HG03097 (cell line): ENCODE data around the gene KCNAB2.

Experiments
- ATAC-seq: cut with Tn5 transposase; IDR thresholded peaks from one replicate; pipeline ENCODE4 v1.9.1; 2021; ENCODE audit not compliant: unreplicated experiment, low FRiP score

Gene KCNAB2

DNA sequence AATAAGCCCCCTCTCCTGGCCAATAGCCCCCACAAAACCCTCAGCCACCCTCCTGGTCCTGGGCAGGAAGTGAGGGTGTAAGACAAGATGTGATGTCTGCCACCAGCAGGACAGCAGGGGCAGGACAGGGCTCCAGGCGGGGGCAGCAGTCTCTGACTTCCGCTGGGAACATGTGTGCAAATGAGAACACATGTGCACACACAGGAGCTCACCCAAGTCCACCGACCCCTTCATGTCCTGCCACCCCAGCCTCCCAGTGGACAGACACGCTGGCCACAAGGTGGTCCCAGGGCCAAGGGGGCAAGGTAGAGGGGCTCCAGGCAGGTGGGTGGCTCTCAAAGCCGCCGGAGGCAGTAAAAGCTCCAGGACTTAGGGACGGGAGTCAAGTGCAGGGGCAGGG is 60.1 kb downstream of the KCNAB2 start:
- no peak for ATAC-seq

DNA sequence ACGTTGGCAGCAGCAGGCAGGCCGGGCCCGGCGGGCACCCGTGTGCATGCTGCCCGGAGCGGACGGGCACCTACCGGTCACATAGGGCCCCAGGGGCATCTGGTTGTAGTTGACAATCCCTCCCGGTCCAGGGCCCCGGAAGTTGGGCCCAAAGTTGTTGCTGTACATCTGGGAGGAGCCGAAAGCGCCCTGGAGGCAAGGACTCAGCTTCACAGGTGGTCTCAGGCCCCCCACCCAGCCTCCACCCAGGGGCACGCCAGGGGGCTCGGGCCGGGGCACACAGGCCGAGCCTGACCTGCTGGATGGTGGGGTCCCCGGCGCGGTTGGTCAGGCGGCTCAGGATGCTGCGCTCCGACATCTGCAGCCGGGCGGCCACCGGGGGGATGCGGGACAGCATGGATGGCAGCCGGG is 60.6 kb downstream of the KCNAB2 start:
- ATAC-seq = no peak

DNA sequence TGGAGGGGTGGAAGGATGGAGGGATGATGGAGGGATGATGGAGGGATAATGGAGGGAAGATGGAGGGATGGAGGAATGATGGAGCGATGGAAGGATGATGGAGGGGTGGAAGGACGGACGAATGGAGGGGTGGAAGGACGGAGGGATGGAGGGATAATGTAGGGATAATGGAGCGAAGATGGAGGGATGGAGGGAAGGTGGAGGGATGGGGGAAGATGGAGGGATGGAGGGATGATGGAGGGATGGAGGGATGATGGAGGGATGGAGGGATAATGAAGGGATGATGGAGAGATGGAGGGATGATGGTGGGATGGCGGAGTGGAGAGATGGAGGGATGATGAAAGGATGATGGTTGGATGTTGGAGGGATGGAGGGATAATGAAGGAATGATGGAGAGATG is 61.3 kb downstream of the KCNAB2 start:
- ATAC-seq = no peak

DNA sequence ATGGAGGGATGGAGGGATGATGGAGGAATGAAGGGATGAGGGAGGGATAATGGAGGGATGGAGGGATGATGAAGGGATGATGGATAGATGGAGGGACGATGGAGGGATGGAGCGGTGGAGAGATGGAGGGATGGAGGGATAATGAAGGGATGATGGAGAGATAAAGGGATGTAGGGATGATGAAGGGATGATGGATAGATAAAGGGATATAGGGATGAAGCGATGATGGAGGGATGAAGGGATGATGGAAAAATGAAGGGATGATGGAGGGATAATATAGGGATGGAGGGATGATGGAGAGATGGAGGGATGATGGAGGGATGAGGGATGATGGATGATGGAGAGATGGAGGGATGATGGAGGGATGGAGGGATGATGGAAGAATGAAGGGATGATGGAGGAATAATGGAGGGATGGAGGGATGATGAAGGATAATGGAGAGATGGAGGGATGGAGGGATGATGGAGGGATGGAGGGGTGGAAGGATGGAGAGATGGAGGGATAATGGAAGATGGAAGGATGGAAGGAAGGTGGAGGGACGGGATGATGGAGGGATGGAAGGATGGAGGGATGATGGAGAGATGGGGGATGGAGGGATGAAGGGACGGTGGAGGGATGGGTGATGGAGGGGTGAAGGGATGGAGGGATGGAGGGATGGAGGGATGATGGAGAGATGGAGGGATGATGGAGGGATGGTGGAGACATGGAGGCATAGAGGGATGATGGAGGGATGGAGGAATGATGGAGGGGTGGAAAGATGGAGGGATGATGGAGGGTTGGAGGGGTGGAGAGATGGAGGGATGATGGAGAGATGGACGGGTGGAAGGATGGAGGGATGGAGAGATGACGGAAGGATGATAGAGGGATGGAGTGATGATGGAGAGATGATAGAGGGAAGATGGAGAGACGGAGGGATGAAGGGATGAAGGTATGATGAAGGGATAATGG is 62.0 kb downstream of the KCNAB2 start:
- no peak for ATAC-seq

DNA sequence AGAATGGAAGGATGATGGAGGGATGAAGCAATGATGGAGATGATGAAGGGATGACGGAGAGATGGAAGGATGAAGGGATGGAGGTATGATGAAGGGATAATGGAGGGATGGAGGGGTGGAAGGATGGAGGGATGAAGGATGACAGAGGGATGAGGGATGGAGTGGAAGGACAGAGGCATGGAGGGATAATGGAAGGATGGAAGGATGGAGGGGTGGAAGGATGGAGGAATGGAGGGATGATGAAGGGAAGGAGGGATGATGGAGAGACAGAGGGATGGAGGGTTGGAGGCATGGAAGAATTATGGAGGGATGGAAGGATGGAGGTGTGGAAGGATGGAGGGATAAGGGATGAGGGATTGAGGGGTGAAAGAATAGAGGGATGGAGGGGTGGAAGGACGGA is 62.8 kb downstream of the KCNAB2 start:
- no peak for ATAC-seq

DNA sequence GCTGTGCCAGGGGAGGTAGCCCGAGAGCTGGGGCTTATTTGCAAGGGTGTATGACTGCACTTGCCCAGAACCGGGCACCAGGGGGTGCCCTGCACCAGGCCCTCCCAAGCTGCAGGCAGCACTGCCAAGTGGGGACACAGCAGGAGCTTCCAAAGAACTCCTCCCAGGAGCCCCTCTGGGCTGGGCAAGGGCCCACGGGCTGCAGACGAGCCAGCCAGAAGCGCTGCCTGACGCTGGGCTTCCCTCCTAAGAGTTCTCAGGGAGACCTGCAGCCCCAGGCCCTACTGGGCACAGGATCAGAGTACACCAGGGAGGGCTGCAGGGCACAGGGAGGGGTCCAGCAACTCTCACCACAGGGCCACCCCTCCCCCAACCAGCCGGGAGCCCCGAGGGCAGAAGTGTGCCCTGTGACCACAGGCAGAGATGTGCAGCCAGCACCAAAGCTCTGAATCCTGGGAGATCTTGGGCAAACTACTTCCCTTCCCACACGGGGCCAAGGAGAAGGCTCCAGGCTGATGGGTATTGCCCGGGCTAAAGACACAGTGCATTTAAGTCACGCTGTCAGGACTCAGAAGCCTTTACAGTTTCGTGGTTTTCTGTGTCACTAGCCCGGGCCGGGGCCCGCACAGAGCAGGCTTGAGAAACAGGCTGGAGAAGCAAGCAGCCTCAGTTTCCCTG is 63.4 kb downstream of the KCNAB2 start:
- ATAC-seq = no peak

DNA sequence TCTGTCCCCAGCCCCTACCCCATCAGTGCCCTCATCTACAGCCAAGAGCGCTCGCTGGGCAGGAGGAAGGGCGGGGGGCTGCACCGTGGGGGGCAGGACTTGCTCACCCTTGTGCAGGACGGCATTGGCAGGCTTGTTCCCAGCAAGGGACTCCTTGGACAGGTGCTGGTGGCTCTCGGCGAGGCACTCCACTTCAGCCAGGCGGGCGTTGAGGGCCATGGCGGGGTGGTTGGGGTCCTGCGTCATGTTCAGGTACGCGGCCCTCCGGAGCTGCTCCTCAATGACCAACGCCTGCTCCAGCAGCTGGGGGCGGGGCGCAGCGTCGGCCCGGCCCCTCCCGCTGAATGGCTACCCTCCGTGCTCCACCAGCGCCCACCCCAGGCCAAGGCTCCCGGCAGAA is 64.0 kb downstream of the KCNAB2 start:
- no peak for ATAC-seq

DNA sequence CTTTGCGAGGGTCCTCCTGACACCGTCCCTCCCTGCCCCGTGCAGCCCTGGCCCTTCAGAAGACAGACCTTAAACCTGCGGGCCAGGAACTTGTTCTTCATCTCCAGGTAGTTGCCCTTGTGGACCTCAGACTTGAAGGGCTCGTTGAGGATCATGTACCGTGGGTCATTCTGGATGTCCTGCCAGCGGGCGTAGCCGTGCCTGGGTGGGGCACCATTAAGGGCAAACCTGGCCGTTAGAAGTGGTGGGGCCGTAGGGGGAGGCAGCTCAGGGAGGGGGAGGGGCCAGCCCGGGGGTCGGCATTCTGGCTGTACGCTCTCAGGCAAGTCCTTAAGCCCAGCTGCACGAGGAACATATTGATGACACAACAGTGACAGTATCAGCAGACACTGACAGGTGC is 64.6 kb downstream of the KCNAB2 start:
- no peak for ATAC-seq

DNA sequence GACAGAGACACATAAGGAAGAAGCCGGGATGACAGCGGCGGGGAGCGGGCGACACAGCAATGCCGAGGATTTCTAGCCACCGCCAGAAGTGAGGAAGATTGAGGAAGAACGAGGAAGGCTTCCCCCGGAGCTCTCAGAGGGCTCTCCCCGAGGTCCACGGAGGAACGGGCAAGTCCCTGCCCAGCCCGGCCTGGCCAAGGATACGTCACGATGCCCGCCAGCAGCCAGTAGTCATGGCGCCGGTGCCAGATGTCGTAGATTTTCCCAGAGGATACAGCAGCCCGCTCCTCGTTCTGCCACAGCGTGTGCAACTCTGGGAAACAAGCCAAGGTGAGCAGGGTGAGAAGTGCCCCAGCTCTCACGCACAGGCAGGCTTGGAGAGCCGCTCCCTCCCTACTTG is 65.9 kb downstream of the KCNAB2 start:
- no peak for ATAC-seq

DNA sequence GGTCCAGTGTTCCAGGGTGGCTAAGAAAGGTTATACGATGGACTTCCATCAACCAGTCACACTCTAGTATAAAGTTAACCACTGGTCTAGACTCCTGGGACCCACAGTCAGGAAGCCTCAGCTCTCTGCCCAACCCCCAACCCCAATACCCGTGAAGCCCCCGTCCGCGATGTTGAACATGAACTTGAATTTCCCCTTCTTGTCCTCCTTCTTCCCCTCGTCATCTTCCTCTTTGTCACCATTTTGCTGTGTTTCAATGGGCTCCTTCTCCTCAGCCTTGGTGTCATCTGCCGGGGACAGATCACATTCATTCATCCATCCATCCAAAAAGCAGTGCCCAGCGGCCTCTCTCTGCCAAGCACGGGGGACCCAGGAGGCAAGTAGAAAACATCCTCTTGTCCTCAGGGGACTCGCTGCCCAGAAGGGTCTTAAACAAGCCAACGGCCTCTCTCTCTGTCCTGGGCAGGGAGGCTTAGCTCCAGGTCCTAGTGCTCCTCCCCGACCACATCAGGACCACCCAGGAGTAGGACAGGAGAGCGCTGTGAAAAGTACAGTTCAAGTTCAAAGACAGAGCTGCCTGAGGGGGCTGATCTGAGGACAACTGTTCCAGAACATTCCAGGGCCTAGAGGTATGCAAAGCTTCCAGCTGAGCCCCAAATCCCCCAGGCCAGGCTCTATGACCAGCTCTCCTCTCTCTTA is 66.5 kb downstream of the KCNAB2 start:
- ATAC-seq = no peak

DNA sequence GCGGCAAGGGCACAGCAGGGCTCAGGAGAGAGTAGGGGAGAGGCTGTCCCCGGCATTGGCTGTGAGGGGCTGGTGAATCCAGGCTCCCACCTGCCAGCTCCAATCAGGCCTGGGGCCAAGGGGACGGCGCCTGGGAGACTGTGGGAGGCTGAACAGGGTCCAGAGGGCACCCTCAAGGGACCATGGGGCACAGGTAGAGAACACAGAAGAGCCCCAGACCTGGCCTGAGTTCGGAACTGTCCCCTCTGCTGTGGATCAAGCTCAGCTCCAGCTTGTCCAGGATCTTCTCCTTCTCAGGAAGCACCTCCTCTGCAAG is 67.0 kb downstream of the KCNAB2 start:
- no peak for ATAC-seq

DNA sequence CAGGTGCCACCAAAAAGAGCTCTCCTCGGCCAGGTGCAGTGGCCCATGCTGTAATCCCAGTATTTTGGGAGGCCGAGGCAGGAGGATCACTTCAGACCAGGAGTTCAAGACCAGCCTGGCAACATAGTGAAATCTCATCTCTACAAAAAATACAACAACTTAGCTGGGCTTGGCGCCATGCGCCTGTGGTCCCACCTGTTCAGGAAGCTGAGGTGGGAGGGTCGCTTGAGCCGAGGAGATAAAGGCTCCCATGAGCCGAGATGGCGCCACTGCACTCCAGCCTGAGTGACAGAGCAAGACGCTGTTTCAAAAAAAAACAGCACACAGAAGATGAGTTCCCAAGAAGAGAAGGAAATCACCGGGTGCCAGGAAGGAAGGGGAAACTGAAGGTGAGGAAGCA is 67.4 kb downstream of the KCNAB2 start:
- ATAC-seq = no peak

DNA sequence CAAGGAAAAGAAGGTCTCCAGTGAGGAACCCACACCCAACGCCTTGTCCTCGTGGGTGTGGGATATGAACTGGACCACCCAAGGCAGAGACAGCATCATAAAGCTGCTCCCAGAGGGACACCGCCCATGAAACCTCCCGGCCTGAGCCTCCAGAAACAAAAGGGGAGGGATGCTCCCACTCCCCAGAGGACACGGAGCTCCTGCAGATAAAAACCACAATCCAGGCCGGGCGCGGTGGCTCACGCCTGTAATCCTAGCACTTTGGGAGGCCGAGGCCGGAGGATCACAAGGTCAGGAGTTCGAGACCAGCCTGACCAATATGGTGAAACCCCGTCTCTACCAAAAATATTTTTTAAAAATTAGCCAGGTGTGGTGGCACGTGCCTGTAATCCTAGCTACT is 68.1 kb downstream of the KCNAB2 start:
- ATAC-seq = no peak

DNA sequence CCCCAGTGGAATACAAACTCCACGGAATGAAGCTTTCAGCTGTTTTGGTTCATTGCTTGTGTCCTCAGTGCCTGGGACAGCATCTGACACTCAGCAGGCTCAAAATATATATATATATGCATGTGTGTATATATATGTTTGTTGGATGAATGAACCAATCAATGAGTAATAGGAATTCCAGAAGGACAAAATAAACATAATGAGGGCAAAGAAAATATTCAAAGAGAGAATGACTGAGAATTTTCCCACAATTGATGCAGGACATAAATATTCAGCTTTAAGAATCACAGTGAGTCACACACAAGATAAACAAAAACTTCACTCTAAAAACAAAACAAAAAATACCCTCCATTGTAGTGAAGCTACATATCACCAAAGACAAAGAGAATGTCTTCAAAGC is 70.4 kb downstream of the KCNAB2 start:
- ATAC-seq = no peak

DNA sequence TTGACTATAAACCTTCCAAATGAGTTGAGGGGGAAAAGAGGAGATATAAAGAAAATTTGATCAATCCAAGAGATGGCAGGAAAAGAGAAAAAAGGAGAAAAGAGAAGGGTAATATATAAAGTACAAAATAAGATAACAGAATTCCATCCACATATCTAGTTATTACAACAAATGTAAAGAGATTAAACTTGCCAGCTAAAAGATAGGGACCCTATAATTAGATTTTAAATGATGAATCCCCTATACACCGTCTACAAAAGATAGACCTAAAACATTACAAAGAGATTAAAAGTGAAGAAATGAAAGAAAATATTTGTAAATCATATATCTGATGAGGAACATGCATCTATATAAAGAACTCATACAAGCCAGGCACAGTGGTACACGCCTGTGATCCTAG is 71.4 kb downstream of the KCNAB2 start:
- ATAC-seq = no peak

DNA sequence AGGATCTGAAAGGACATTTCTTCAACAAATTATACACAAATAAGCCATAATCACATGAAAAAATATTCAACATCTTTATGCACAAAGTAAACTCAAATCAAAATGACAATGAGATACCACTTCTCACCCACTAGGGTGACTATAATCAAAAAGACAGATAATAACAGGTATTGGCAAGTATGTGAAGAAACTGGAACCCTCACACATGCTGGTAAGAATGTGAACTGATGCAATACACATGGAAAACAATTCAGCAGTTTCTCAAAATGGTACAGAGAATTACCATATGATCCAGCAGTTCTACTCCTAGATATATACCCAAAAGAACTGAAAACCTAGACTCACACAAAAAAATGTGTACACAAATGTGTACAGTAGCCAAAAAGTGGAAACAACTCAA is 71.9 kb downstream of the KCNAB2 start:
- no peak for ATAC-seq

DNA sequence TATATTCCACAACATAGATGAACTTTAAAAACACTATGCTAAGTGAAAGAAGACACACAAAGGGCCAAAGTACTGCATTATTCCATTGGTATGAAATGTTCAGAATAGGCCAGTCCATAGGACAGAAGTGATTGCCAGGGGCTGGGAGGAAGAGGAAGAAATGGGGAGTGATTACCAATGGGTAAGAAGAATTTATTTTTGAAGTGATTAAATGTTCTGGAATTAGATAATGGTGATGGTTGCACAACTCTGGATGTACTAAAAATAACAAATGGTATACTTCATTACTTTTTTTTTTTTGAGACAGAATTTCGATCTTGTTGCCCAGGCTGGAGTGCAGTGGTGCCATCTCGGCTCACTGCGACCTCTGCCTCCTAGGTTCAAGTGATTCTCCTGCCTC is 72.7 kb downstream of the KCNAB2 start:
- no peak for ATAC-seq

DNA sequence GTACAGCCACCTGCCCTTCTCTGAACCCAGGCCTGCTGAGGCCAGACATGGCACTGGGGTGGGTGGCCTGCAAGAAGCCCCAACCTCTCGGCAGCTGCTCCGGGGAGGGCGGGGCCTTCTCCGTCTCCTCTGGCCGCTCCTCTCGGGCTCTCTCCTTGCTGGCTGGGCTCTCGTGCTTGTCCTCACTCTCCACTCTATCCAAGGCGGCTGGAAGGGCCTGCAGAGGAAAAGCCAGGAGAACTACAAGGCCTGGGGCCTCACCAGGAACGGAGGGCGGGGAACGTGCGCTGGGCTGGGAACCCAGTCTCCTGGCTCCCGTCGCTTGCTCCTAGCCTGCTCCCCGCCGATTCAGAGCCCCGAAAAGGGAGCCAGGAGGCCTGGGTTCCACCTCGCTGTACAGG is 75.3 kb downstream of the KCNAB2 start:
- ATAC-seq = no peak

DNA sequence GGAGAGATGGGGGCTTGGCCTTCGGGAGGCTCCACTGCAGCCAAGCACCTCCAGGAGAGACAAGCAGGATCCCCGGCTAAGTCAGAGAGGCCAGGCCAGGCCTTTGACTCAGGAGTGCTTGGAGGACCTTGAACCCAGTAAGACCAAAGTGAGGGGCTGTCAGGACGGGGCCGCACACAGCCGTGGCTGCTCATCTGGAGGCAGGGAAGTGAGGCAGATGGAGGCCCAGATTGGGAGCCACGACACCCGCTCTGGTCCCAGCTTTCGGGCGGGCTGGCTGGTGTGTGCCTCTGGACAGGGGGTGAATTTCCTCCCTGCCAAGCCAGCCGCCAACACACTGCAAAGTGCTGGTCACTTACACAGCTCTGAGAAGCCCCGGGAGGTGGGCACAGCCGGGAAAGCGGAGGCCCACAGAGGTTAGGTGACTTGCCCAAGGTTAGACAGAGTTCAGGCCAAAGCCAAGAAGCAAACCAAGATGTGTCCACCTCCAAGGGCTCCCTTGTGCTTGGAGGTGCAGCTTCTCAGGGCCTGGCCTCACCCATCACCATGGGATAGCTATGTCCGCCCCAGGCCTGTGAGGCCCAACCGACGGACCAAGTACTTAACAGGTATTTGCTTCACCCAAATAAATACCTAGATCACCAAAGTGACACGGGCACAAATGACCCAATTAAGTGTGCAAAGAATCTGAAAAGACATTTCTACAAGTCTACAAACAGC is 76.1 kb downstream of the KCNAB2 start:
- no peak for ATAC-seq

DNA sequence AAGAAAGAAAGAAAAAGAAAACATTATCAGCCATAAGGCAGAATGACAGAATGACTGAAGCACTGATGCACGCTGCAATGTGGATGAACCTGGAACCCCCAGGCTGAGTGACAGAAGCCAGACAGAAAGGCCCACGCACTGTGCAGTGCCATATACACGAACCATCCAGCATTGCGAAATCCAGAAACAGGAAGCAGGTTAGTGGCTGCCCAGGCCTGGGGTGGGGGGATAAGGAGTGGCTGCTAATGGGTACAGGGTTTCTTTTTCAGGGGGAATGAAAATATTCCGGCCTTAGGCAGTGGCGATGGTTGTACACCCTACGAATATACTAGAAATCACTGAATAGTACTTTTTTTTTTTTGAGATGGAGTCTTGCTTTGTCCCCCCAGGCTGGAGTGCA is 77.4 kb downstream of the KCNAB2 start:
- ATAC-seq = no peak

DNA sequence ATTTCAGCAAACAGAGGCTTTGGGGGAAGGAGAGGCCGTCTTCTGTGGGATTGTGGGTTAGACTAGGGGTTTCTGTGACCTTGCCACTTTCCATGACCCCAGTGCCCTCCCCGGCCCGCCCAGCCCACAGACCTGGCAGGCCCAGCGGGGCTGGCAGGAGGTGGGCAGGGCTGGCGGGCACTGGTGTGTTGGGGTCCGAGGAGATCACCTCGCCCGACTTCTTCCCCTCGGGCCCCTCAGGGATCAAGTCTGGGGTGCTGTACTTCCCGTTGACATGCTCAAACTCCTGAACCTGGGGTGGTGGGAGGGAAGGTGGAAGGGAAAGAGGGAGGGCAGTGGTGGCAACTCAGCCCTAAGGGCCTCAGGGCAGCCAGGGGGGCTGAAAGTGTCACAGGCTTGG is 78.1 kb downstream of the KCNAB2 start:
- ATAC-seq = no peak
